HK-2 (cell line): ENCODE results near the gene LEKR1.
"Not testable (repeated sequence)": the region's sequence is repeated elsewhere in the genome, so short reads cannot be mapped to it uniquely, and the experiment has no call there.

Experiments used
- DNase-seq: peaks from one replicate; pipeline ENCODE4 v3.0.0-alpha.2; 2018; ENCODE audit not compliant: unreplicated experiment

LEKR1 gene

GRCh38 chr3:156806698-156807097 lies 19.5 kb upstream of the LEKR1 start:
- DNase-seq: no peak

- DNase-seq: no peak
Measured at GRCh38 chr3:156808025-156808424, 18.1 kb upstream of the LEKR1 start.

GRCh38 chr3:156811089-156811862 lies 14.9 kb upstream of the LEKR1 start:
- no peak for DNase-seq

- no peak for DNase-seq
Measured at GRCh38 chr3:156812521-156813335, 13.4 kb upstream of the LEKR1 start.

- no peak for DNase-seq
Measured at GRCh38 chr3:156814295-156814694, 11.9 kb upstream of the LEKR1 start.

- DNase-seq: no peak
Measured at GRCh38 chr3:156816091-156816793, 9.9 kb upstream of the LEKR1 start.

- DNase-seq: peak; percentile 54
Measured at GRCh38 chr3:156816794-156817645, 9.1 kb upstream of the LEKR1 start.

- no peak for DNase-seq
Measured at GRCh38 chr3:156817646-156818272, 8.4 kb upstream of the LEKR1 start.

- DNase-seq: no peak
Measured at GRCh38 chr3:156818273-156818651, 7.9 kb upstream of the LEKR1 start.

- DNase-seq: peak; percentile 26
Measured at GRCh38 chr3:156818890-156819289, 7.3 kb upstream of the LEKR1 start.

- DNase-seq: no peak
Measured at GRCh38 chr3:156819842-156820691, 6.1 kb upstream of the LEKR1 start.

GRCh38 chr3:156820692-156821080 lies 5.5 kb upstream of the LEKR1 start:
- no peak for DNase-seq

GRCh38 chr3:156822626-156823260 lies 3.4 kb upstream of the LEKR1 start:
- not testable (repeated sequence) for DNase-seq

- DNase-seq: no peak
Measured at GRCh38 chr3:156825795-156826143, 384 bp upstream of the LEKR1 start.

GRCh38 chr3:156826896-156827882 lies 1.0 kb downstream of the LEKR1 start:
- no peak for DNase-seq

- no peak for DNase-seq
Measured at GRCh38 chr3:156831006-156831405, 4.9 kb downstream of the LEKR1 start.

- DNase-seq: no peak
Measured at GRCh38 chr3:156834435-156834834, 8.3 kb downstream of the LEKR1 start.

GRCh38 chr3:156834962-156835535 lies 8.9 kb downstream of the LEKR1 start:
- DNase-seq: no peak
